NCI-H2029 treated with DMSO at 0.1 percent for 48 hours (cell line): ENCODE data around the gene C1orf232.

ENCODE experiments used
- DNase-seq: peaks from one replicate; lab custom pipeline; 2025; lab: John Stamatoyannopoulos, UW

C1orf232 gene

GRCh38 chr1:26177182-26177684, 8.5 kb upstream of the C1orf232 start, which contains the start of gene CNKSR1:
CNKSR1 (plus strand) TSS chr1:26177491; CDS start chr1:26177548, 57 bp downstream.
- peak; percentile 47 for DNase-seq

DNA sequence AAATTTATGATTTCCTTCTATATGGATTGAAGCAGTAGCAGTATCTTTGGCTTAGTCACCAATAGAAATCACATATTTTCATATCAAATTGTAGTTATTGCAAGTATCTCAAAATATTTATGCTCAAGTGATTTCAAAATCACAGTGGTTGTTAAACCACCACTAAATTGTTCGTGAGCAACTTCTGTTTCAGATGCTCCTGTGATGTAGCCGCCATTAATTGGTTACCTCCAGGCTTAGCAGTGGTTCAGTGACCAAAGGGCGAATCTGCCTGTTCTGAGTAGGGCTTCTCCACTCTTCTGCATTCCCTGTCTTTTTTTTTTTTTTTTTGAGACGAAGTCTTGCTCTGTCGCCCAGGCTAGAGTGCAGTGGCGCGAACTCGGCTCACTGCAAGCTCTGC, 6.6 kb upstream of the C1orf232 start:
- no peak for DNase-seq

DNA sequence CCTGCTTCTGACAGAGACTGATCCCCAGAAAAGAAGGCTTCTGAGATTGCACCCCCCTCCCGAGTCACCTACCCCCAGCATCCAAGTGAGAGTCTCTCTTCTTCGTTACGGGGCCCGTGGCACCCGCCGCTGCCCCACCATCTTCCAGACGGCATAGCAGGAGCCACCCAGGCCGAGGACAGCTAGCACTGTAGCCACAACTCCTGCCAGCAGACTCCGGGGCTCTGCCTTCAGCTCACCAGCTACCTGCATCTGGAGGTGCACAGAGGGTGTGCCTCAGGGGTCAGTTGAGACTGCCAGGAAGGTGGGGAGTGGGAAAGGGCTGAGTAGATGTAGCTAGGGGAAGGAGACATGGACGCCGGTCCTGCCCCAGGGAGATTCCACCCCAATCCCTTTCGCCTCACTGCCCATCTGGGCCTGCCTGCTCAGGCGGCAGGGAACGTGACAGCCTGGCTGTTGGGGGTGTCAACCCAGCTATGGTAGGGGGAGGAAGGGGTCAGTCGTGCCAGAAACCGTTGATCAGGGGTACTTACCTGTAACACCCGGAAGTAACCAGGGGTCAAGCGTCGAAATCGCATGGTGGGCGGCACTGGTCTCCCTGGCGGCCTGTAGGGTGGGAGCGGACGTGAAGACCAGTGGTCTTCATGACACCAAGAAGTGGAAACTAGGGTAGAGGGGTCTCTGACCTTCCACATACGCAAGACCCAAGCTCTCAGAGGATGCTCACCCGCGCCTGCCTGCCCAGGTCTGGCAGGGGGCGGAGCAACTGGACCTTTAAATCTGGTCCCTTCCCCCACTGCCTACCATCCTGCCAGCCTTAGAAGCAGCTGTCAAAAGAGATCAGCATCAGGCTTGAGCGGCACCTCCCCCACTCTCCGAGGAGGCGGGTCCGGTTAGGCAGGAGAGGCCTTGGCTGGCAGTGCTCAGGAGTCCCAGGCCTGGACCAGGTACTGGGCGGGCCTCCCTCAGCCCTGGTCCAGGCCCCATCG, 2.6 kb upstream of the C1orf232 start, which contains the start of gene ZNF593OS:
ZNF593OS (minus strand) TSS at position 749 of the 989 bp plus-strand sequence; CDS start at position 578, 171 bp downstream.
- DNase-seq, result no peak

DNA sequence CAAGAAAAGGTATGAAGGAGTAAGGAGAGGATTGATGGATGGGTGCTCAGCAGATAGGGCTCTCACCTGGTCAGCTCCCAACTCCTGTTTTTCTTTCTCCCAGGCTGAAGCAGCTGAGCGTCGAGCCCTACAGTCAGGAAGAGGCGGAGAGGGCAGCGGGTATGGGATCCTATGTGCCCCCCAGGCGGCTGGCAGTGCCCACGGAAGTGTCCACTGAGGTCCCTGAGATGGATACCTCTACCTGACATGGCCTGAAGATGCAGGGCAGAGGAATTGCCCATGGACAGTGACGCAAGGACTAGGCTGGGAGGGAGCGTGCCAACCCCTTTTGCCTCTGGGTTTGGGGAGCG, 1.7 kb upstream of the C1orf232 start:
- no peak for DNase-seq

- DNase-seq, result peak; percentile 59
These were observed 1.1 kb upstream of the C1orf232 start, which contains the start of gene ZNF593 for GRCh38 chr1:26169669-26170471. ZNF593 (plus strand) TSS chr1:26169908; CDS start chr1:26169984, 76 bp downstream.

DNA sequence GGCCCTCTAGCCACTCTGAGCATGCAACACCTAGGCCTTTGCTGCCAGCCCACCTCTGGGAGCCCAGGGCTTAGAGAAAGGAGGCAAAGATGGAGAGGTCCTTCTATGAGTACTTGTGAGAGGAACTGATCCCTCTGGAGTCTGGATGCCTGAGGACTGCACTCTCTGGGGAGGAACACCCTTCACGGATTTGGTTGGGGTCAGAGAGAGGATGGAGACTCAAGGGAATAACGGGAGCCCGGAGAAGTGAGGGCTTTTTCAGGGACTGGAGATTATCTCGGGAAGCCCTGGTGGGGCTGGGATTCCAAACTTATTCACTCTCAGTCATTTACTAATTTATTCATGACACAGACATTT, 413 bp upstream of the C1orf232 start:
- DNase-seq, result no peak

DNA sequence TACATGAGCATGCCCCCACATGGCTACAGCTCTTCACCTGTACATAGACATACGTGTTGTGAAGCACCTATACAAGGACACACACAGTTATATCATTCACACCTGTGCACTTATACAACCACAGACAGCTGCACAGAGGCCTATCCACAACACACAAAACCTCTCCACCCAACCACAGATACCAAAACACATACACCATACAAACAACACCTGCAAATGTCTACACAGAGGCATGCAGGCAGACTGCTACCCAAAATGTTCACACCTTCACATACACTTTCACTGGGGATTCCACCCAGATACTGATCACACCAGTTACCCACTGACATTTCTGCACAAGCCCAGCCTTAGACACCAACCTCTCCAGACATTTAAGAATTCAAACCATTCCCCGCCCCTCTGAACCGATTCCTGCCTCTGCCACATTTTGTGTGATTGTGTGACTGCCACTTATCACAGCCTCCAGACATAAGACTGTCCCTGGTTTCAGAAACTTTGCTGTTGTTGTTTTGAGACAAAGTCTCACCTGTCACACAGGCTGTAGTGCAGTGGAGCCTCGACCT, 2.0 kb downstream of the C1orf232 start:
- DNase-seq, result no peak

- no peak for DNase-seq
These were observed 3.6 kb downstream of the C1orf232 start for GRCh38 chr1:26164861-26165842.

GRCh38 chr1:26164036-26164860, 4.5 kb downstream of the C1orf232 start:
- no peak for DNase-seq

GRCh38 chr1:26163684-26164035, 5.1 kb downstream of the C1orf232 start:
- no peak for DNase-seq

GRCh38 chr1:26162220-26162709, 6.5 kb downstream of the C1orf232 start:
- DNase-seq, result no peak

GRCh38 chr1:26161415-26162219, 7.1 kb downstream of the C1orf232 start:
- DNase-seq, result no peak

DNA sequence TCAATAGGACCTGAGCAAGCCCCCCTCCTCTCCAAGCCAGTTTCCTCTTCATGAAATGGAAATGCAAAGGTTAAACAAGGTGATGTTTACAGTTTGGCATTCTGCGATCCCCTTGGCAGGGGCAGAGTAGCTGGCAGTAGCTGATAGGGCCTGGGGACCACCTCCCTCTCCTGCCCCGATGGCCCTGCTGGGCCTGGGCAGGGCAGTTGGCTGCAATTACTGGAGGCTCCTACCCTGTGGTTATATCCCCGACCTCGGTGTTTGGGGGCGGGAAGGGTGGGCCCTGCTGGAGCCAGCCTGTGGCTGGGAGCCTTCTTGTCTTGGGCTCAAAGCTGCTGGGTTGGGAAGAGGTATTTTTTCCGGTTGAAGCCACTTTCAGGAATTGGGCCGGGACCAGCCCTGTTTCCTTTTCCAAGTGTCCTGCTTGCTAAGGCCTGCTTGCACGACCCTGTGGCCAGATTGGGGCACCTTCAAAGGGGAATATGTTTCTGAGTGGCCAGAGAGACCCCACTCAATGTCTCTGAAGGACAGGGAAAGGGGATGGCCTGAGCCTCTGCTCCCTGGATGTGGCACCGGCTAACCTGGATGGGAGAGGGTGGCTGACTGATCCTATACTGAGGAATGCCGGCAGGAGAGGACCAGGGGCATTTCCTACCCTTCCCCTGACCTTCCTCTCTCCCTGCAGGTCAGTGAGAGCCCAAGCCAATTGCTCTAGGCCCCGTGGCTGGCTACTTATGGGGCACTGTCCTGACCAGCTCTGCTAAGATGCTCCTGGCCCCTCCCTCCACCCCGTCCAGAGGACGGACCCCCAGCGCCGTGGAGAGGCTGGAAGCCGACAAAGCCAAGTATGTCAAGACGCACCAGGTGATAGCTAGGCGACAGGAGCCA, 8.0 kb downstream of the C1orf232 start:
- DNase-seq, result no peak

- DNase-seq, result no peak
These were observed 9.1 kb downstream of the C1orf232 start for GRCh38 chr1:26159743-26160039.

DNA sequence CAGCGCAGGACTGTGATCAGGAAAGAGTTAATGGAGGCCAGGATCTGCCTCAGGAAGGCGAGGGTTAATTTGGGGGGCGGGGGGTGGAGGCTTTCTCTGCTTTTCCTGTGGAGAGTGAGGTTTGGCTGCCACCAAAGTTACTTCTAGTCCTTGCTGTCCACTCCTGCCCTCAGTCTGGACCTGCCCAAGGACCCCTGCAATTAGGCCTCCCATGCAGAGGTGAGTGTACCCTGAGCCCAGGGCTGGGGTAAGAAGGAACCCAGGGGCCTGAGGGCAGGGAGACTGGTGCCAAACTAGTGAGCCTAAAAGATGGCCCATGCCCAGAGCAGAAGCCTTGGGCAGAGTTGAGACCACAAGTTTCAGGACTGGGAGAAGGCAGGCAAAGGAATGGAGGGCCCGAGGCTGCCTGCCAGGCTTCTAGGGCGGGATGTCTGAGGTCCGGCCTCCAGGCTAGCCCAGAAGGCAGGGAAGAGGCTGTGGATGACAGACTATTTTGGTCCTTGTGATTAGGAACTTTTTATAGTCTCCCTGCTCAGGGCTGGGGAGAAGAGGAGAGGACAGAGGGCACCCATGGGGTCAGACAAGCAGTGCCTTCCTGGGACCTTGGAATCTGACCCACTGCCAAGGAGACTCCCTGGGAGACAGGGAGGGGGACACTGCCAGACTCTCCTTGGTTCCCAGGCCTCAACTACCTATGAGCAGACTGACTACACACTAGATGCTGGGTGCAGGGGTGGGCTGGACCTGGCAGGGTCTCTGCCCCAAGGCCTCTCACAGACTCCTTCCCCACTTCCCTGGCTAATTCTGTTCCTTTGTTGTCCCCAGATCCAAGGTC, 9.6 kb downstream of the C1orf232 start, which contains the start of gene FAM110D:
FAM110D (plus strand) TSS at position 172 of the 835 bp plus-strand sequence. CDS start 2,213 bp downstream, outside the sequence.
- DNase-seq, result no peak

DNA sequence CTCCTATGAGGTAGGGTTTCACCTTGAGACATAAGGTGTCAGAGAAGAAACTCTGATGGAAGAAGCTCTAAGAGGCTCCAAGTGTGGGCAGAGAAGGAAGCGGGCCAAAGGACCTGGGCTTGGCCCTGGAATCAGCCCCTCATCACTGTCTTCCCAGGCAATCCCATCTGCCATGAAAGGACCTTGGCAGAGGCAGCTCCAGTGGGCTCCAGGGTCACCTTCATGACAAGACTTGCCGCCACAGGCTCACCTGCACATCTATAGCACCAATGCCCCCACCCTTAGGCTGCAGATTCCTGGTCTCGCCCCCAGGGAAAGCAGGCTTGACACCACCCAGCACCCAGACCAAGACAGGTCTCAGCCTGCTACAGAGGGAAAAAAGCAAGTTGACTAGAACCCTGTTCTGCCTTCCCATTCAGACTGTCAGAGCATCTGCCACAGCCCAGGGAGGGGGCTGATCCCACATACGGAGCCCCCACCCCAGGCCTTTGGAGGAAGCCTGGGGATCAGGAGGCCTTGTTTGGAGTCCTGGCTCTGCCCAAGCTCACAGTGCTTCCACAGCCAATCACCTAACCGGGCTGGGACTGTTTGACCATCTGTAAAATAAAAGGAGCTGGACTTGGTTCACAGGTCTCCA, 10.4 kb downstream of the C1orf232 start:
- no peak for DNase-seq
